ENCODE data around the gene GNAL.

DNA sequence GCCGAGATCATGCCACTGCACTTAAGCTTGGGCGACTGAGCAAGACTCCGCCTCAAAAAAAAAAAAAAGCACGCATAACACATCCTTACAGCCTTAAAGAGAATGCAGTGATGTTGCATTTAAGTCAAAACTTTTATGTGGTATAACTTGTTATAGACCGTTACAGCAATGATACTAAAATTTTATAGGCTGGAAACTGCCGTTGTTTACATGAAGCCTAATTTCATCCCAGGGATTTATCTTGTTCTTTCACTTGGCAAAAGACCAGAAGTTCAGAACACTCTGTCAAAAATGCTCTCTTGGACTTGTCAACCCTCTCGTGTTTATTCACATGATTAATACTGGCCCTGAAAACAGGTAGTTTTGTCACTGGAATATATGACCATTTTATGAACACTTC lies 7.4 kb downstream of the GNAL start:
- TF ChIP-seq, protein P1, sequence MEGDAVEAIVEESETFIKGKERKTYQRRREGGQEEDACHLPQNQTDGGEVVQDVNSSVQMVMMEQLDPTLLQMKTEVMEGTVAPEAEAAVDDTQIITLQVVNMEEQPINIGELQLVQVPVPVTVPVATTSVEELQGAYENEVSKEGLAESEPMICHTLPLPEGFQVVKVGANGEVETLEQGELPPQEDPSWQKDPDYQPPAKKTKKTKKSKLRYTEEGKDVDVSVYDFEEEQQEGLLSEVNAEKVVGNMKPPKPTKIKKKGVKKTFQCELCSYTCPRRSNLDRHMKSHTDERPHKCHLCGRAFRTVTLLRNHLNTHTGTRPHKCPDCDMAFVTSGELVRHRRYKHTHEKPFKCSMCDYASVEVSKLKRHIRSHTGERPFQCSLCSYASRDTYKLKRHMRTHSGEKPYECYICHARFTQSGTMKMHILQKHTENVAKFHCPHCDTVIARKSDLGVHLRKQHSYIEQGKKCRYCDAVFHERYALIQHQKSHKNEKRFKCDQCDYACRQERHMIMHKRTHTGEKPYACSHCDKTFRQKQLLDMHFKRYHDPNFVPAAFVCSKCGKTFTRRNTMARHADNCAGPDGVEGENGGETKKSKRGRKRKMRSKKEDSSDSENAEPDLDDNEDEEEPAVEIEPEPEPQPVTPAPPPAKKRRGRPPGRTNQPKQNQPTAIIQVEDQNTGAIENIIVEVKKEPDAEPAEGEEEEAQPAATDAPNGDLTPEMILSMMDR (IDR thresholded peaks at IDR 0.05; ENCODE audit: insufficient read depth, low read depth, low read length), result no peak
- TF ChIP-seq EZH2 (IDR thresholded peaks at IDR 0.05; ENCODE audit: insufficient read depth, low read length), result no peak
